Measurements from ENCODE around the gene GTPBP3. TPM values are rescaled to one million over a fixed set of nuclear protein-coding genes. Genes with fewer than 3 reads are reported as not detected.

The GTPBP3 gene
- total and polyA plus RNA-seq, 5 donors: 7.9 to 11.3 (median 9.9) TPM

GRCh38 chr19:17365361-17365760 is 28.0 kb downstream of the GTPBP3 start:
- Histone ChIP-seq H3K27ac (ENCODE audit: low read length) (no peak overlapping the region), H3K27me3 (ENCODE audit: control insufficient read depth, insufficient read depth) (no peaks in the 10 kb centered on the region), H3K4me1 (ENCODE audit: control insufficient read depth, insufficient read depth, low read length) (no peaks in the 10 kb centered on the region), H3K4me3 (ENCODE audit: low read length) (no peak overlapping the region), H3K9me3 (ENCODE audit: control insufficient read depth, low read length) (no peaks in the 10 kb centered on the region)
- intact Hi-C loops (cut with DNase I): no loop called here
- WGBS: 95% methylated on average over 22 of the region's 22 CpGs
- DNase-seq (peak in 1 of 3 donors; percentile 29), ATAC-seq (no peak)

- no peak overlapping the region for H3K27ac ChIP-seq (ENCODE audit: low read length)
- H3K4me3 ChIP-seq (ENCODE audit: low read length): no peak overlapping the region
- DNase-seq: peak in 1 of 3 donors; percentile 4
- intact Hi-C loops (cut with DNase I): no loop called here
- no peaks in the 10 kb centered on the region for H3K27me3 ChIP-seq (ENCODE audit: control insufficient read depth, insufficient read depth)
- H3K9me3 ChIP-seq (ENCODE audit: control insufficient read depth, low read length): no peaks in the 10 kb centered on the region
- peak in 1 of 2 donors; percentile 24 for ATAC-seq
- whole genome bisulfite sequencing: 33% methylated on average over 8 of the region's 8 CpGs
- no peaks in the 10 kb centered on the region for H3K4me1 ChIP-seq (ENCODE audit: control insufficient read depth, insufficient read depth, low read length)
Measured at GRCh38 chr19:17370026-17370587, 32.8 kb downstream of the GTPBP3 start.

GRCh38 chr19:17376935-17377600 is 39.7 kb downstream of the GTPBP3 start, which contains the start of gene PLVAP:
Gene PLVAP (minus strand): TSS chr19:17377342. CDS start chr19:17377288, 54 bp downstream.
- WGBS: 44% methylated on average over 39 of the region's 39 CpGs
- no peak within 1 kb of the TSS for H3K4me3 ChIP-seq (ENCODE audit: low read length)
- no peaks in the 10 kb centered on the region for H3K9me3 ChIP-seq (ENCODE audit: control insufficient read depth, low read length)
- no peak within 1 kb of the TSS for H3K27ac ChIP-seq (ENCODE audit: low read length)
- no peaks in the 10 kb centered on the region for H3K4me1 ChIP-seq (ENCODE audit: control insufficient read depth, insufficient read depth, low read length)
- intact Hi-C loops (cut with DNase I): no loop called here
- no peaks in the 10 kb centered on the region for H3K27me3 ChIP-seq (ENCODE audit: control insufficient read depth, insufficient read depth)
- ATAC-seq (peak; percentile 88 to 94), DNase-seq (peak; percentile 80 to 89 (median 87))

- intact Hi-C loops (cut with DNase I): no loop called here
- H3K27ac ChIP-seq (ENCODE audit: low read length): no peak overlapping the region
- ATAC-seq: no peak
- H3K27me3 ChIP-seq (ENCODE audit: control insufficient read depth, insufficient read depth): no peaks in the 10 kb centered on the region
- 66% methylated on average over 13 of the region's 13 CpGs for WGBS
- no peaks in the 10 kb centered on the region for H3K9me3 ChIP-seq (ENCODE audit: control insufficient read depth, low read length)
- DNase-seq: no peak
- no peak overlapping the region for H3K4me3 ChIP-seq (ENCODE audit: low read length)
- no peaks in the 10 kb centered on the region for H3K4me1 ChIP-seq (ENCODE audit: control insufficient read depth, insufficient read depth, low read length)
Measured at GRCh38 chr19:17378271-17378670, 40.9 kb downstream of the GTPBP3 start.

- Histone ChIP-seq H3K27me3 (ENCODE audit: control insufficient read depth, insufficient read depth) (no peaks in the 10 kb centered on the region), H3K27ac (ENCODE audit: low read length) (no peak overlapping the region), H3K9me3 (ENCODE audit: control insufficient read depth, low read length) (no peaks in the 10 kb centered on the region), H3K4me3 (ENCODE audit: low read length) (no peak overlapping the region), H3K4me1 (ENCODE audit: control insufficient read depth, insufficient read depth, low read length) (no peaks in the 10 kb centered on the region)
- no peak for ATAC-seq
- WGBS: 30% methylated on average over 14 of the region's 14 CpGs
- peak in 1 of 3 donors; percentile 66 for DNase-seq
- intact Hi-C loops (cut with DNase I): no loop called here
Measured at GRCh38 chr19:17379221-17379631, 41.9 kb downstream of the GTPBP3 start.

GRCh38 chr19:17380426-17381138 is 43.2 kb downstream of the GTPBP3 start:
- Histone ChIP-seq H3K9me3 (ENCODE audit: control insufficient read depth, low read length) (no peaks in the 10 kb centered on the region), H3K4me1 (ENCODE audit: control insufficient read depth, insufficient read depth, low read length) (no peaks in the 10 kb centered on the region), H3K27ac (ENCODE audit: low read length) (no peak overlapping the region), H3K27me3 (ENCODE audit: control insufficient read depth, insufficient read depth) (no peaks in the 10 kb centered on the region), H3K4me3 (ENCODE audit: low read length) (no peak overlapping the region)
- DNase-seq (peak in 1 of 3 donors; percentile 30), ATAC-seq (no peak)
- 94% methylated on average over 5 of the region's 5 CpGs for WGBS
- intact Hi-C loops (cut with DNase I): loop anchor here in 2 of 4 donors (10.0 kb wide), 1 partner anchor 86 kb away; no protein-coding TSS in a partner anchor

GRCh38 chr19:17385878-17386611 is 48.7 kb downstream of the GTPBP3 start:
- Histone ChIP-seq H3K9me3 (ENCODE audit: control insufficient read depth, low read length) (no peaks in the 10 kb centered on the region), H3K27me3 (ENCODE audit: control insufficient read depth, insufficient read depth) (no peaks in the 10 kb centered on the region), H3K4me1 (ENCODE audit: control insufficient read depth, insufficient read depth, low read length) (no peaks in the 10 kb centered on the region), H3K27ac (ENCODE audit: low read length) (no peak overlapping the region), H3K4me3 (ENCODE audit: low read length) (no peak overlapping the region)
- DNase-seq (peak; percentile 78 to 88 (median 88)), ATAC-seq (peak; percentile 48 to 77)
- intact Hi-C loops (cut with DNase I): loop anchor here in 3 of 4 donors (2.0 to 10.0 kb wide), 3 partner anchors 39 to 91 kb away; no protein-coding TSS in a partner anchor
- WGBS: 30% methylated on average over 20 of the region's 20 CpGs

GRCh38 chr19:17389288-17389687 is 51.9 kb downstream of the GTPBP3 start:
- 55% methylated on average over 1 of the region's 1 CpG for WGBS
- DNase-seq (no peak), ATAC-seq (no peak)
- Histone ChIP-seq H3K27me3 (ENCODE audit: control insufficient read depth, insufficient read depth) (no peaks in the 10 kb centered on the region), H3K27ac (ENCODE audit: low read length) (no peak overlapping the region), H3K4me1 (ENCODE audit: control insufficient read depth, insufficient read depth, low read length) (no peaks in the 10 kb centered on the region), H3K9me3 (ENCODE audit: control insufficient read depth, low read length) (no peaks in the 10 kb centered on the region), H3K4me3 (ENCODE audit: low read length) (no peak overlapping the region)
- intact Hi-C loops (cut with DNase I): loop anchor here in 3 of 4 donors (5.0 to 10.0 kb wide), 2 partner anchors 42 to 94 kb away; no protein-coding TSS in a partner anchor

GRCh38 chr19:17389957-17390664 is 52.8 kb downstream of the GTPBP3 start:
- no peak for ATAC-seq
- H3K4me1 ChIP-seq (ENCODE audit: control insufficient read depth, insufficient read depth, low read length): no peaks in the 10 kb centered on the region
- no peak overlapping the region for H3K27ac ChIP-seq (ENCODE audit: low read length)
- intact Hi-C loops (cut with DNase I): loop anchor here in 3 of 4 donors (5.0 to 10.0 kb wide), 4 partner anchors 43 to 95 kb away; partner anchors contain the start of gene NXNL1 (in 1 of the 3)
- 7% methylated on average over 37 of the region's 37 CpGs for WGBS
- H3K27me3 ChIP-seq (ENCODE audit: control insufficient read depth, insufficient read depth): no peaks in the 10 kb centered on the region
- DNase-seq: peak in 1 of 3 donors; percentile 58
- peak overlapping the region; percentile 42 for H3K4me3 ChIP-seq (ENCODE audit: low read length)
- no peaks in the 10 kb centered on the region for H3K9me3 ChIP-seq (ENCODE audit: control insufficient read depth, low read length)
